ENCODE results near the gene TEX12.

DNA sequence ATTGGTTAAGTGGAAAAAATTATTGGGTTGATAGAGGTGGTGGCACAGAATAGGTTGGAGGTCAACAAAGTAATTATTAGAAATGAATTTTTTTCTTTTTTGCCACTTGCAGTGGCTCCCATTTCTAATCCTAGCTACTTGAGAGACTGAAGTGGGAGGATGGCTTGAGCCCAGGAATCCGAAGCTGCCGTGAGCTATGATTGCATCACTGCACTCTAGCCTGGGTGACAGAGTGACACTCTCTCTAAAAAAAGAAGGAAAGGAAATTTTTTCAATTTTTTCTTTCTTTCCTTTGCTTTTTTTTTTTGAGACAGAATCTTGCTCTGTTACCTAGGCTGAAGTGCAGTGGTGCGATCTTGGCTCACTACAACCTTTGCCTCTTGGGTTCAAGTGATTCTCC lies 6.0 kb downstream of the TEX12 start:
- TF ChIP-seq, protein P1, sequence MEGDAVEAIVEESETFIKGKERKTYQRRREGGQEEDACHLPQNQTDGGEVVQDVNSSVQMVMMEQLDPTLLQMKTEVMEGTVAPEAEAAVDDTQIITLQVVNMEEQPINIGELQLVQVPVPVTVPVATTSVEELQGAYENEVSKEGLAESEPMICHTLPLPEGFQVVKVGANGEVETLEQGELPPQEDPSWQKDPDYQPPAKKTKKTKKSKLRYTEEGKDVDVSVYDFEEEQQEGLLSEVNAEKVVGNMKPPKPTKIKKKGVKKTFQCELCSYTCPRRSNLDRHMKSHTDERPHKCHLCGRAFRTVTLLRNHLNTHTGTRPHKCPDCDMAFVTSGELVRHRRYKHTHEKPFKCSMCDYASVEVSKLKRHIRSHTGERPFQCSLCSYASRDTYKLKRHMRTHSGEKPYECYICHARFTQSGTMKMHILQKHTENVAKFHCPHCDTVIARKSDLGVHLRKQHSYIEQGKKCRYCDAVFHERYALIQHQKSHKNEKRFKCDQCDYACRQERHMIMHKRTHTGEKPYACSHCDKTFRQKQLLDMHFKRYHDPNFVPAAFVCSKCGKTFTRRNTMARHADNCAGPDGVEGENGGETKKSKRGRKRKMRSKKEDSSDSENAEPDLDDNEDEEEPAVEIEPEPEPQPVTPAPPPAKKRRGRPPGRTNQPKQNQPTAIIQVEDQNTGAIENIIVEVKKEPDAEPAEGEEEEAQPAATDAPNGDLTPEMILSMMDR (IDR thresholded peaks at IDR 0.05; ENCODE audit: insufficient read depth, low read depth, low read length): no peak
- no peak for TF ChIP-seq EZH2 (IDR thresholded peaks at IDR 0.05; ENCODE audit: insufficient read depth, low read length)
